ENCODE data around the gene NEDD8.

The NEDD8 gene

DNA sequence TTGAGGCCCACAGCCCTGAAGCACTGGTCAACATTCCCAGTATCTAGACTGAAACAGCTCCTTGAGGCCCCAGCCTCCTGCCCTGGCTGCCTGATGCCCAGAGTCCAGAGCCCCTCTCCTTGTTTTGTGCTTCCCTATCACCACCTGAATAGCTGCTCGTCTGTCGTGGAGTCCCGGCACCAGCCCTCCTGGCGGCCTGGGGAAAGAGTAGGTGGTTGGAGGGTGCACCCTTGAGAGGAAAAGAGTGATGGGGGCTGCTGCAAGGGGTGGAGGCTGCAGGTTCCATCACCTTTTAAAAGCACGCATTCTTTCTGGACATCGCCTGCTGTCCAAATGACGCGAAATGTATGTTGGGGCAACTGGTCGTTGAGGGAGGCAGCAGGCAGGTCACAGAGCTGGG, 36.1 kb upstream of the NEDD8 start:
- no peaks in the 10 kb centered on the region for H3K9me3 Mint-ChIP-seq
- no peak overlapping the region for H3K4me3 Mint-ChIP-seq
- H3K27me3 Mint-ChIP-seq (ENCODE audit: low read depth): no peaks in the 10 kb centered on the region
- peaks cover 5% of the 10 kb centered on the region for H3K36me3 Mint-ChIP-seq (ENCODE audit: low read depth)
- H3K27ac Mint-ChIP-seq: no peak overlapping the region
- TF ChIP-seq, protein P1, sequence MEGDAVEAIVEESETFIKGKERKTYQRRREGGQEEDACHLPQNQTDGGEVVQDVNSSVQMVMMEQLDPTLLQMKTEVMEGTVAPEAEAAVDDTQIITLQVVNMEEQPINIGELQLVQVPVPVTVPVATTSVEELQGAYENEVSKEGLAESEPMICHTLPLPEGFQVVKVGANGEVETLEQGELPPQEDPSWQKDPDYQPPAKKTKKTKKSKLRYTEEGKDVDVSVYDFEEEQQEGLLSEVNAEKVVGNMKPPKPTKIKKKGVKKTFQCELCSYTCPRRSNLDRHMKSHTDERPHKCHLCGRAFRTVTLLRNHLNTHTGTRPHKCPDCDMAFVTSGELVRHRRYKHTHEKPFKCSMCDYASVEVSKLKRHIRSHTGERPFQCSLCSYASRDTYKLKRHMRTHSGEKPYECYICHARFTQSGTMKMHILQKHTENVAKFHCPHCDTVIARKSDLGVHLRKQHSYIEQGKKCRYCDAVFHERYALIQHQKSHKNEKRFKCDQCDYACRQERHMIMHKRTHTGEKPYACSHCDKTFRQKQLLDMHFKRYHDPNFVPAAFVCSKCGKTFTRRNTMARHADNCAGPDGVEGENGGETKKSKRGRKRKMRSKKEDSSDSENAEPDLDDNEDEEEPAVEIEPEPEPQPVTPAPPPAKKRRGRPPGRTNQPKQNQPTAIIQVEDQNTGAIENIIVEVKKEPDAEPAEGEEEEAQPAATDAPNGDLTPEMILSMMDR (IDR thresholded peaks at IDR 0.05; ENCODE audit: unreplicated experiment in 3 of 3): no peak
- peaks cover 14% of the 10 kb centered on the region for H3K4me1 Mint-ChIP-seq

- Mint-ChIP-seq H3K27ac (no peak overlapping the region), H3K9me3 (no peaks in the 10 kb centered on the region), H3K27me3 (ENCODE audit: low read depth) (no peaks in the 10 kb centered on the region), H3K4me3 (peak overlapping the region; percentile 5 to 35 (median 21)), H3K4me1 (peaks cover 12% of the 10 kb centered on the region), H3K36me3 (ENCODE audit: low read depth) (peaks cover 5% of the 10 kb centered on the region)
- TF ChIP-seq, protein P1 (IDR thresholded peaks at IDR 0.05; ENCODE audit: unreplicated experiment in 3 of 3): no peak
Observed at GRCh38 chr14:24267516-24267915, 35.3 kb upstream of the NEDD8 start.

- Mint-ChIP-seq H3K36me3 (ENCODE audit: low read depth) (peaks cover 5% of the 10 kb centered on the region), H3K9me3 (no peaks in the 10 kb centered on the region), H3K27me3 (ENCODE audit: low read depth) (no peaks in the 10 kb centered on the region), H3K27ac (no peak overlapping the region), H3K4me1 (peaks cover 2% of the 10 kb centered on the region), H3K4me3 (peak overlapping the region in 1 of 3 experiments; percentile 35)
- TF ChIP-seq, protein P1 (IDR thresholded peaks at IDR 0.05; ENCODE audit: unreplicated experiment in 3 of 3): no peak
Observed at GRCh38 chr14:24266344-24267244, 34.4 kb upstream of the NEDD8 start.

DNA sequence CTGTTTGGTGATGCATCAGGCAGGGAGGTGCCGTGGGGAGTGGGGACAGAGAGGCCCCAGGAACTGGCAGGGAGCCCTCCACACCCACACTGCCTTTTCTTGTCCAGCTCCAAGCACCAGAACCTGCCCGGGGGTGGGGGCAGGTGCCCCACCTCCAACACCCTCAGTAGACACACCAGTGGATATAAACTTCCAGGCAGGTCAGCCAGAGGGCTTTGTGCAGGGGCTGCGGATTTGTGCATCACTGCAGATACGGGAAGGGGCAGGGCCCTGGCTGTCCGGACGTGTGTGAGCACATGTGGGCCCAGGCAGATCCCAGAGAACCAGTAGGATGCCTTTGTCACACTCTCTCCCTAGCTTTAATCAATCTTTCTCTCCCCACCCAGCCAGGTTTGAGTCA, 32.1 kb upstream of the NEDD8 start:
- Mint-ChIP-seq H3K4me3 (no peak overlapping the region), H3K27me3 (ENCODE audit: low read depth) (no peaks in the 10 kb centered on the region), H3K36me3 (ENCODE audit: low read depth) (peaks cover 5% of the 10 kb centered on the region), H3K9me3 (no peaks in the 10 kb centered on the region), H3K27ac (peak overlapping the region in 1 of 3 experiments; percentile 48), H3K4me1 (peaks cover 4% of the 10 kb centered on the region)
- TF ChIP-seq, protein P1 (IDR thresholded peaks at IDR 0.05; ENCODE audit: unreplicated experiment in 3 of 3): no peak

DNA sequence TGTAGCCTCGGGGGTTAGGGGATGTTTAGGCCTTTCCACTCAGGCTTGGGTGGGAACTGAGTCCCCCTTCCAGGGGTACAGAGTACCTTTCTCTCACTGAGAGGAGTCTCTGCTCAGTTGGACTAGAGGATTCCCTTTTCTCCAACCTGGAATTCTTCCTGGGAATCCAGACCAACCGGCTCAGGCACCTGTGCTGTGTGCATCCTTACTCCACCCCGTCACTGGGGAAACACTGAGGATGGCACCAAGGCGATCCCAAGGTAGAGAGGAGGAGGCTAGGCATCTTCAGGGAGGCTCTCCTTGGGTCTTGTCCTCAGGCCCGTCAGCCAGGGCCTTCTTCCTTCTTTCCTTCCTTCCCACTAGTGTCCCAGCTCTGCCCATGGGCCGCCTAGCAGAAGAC, 31.7 kb upstream of the NEDD8 start:
- TF ChIP-seq, protein P1 (IDR thresholded peaks at IDR 0.05; ENCODE audit: unreplicated experiment in 3 of 3): no peak
- H3K27ac Mint-ChIP-seq: peak overlapping the region in 1 of 3 experiments; percentile 48
- no peaks in the 10 kb centered on the region for H3K27me3 Mint-ChIP-seq (ENCODE audit: low read depth)
- peaks cover 4% of the 10 kb centered on the region for H3K4me1 Mint-ChIP-seq
- no peaks in the 10 kb centered on the region for H3K9me3 Mint-ChIP-seq
- H3K36me3 Mint-ChIP-seq (ENCODE audit: low read depth): peaks cover 5% of the 10 kb centered on the region
- no peak overlapping the region for H3K4me3 Mint-ChIP-seq

All from nephron (organoid).